IMR-90 (cell line): ENCODE measurements around the gene SLC26A6. TPM values are rescaled to one million over a fixed set of nuclear protein-coding genes. Genes with fewer than 3 reads are reported as not detected.

Experiments used
- microRNA-seq, 2 experiments: library from miRNA; stranded (forward) in 1 of 2; unstranded in 1 of 2; fragments of 10-50 nt in 1 of 2; fragments of <30 nt in 1 of 2; gene quantifications in 1 of 2; microRNA quantifications in 1 of 2; one replicate each; pipeline versions ENCODE3 to v1.1.0; 2013 to 2020; ENCODE audit not compliant: insufficient read depth in 1 of 2, insufficient read length in 1 of 2, unreplicated experiment in 1 of 2
- polyA plus RNA-seq, 3 experiments: library from polyadenylated mRNA; depleted of rRNA; stranded (reverse); fragments of >200 nt; gene quantifications; 2 replicates each; pipeline ENCODE4 v1.2.3, GENCODE V29; 2012; ENCODE audit warnings: low replicate concordance in 1 of 3
- small RNA-seq, 5 experiments: library from RNA; depleted of rRNA; stranded (forward); fragments of <200 nt; gene quantifications; one replicate each; pipeline ENCODE3, GENCODE V24; 2012
- total RNA-seq: library from RNA; depleted of rRNA; stranded (reverse); fragments of >200 nt; gene quantifications from 2 replicates; pipeline ENCODE4 v1.2.3, GENCODE V29; 2012; rRNA removed

Gene SLC26A6
- total and polyA plus RNA-seq, 2 of the 4 experiments (the other 2 are of a cell fraction) = 11.8 to 34.3 TPM

Small RNA genes within 50 kb of the gene (microRNA-seq; reads per million reads assigned to microRNA genes)
- gene AC141002.1 (ENCODE audit: insufficient read depth, insufficient read length) (not detected), gene MIR4793 (ENCODE audit: unreplicated experiment) (not detected), gene MIR711 (ENCODE audit: unreplicated experiment) (not detected)

Small RNA genes within 50 kb of the gene (small RNA-seq; reads per million reads assigned to genes)
- gene AC141002.1 = 0 reads per million in 5 experiments

Other genes with a start within 250 kb of the SLC26A6 start
- gene PLXNB1, start 205.4 kb downstream of the SLC26A6 start, total RNA-seq = 5.2 and 9.2 TPM in 2 replicates
- 25.3 and 27.0 TPM in 2 replicates for gene PLXNB1, start 205.4 kb downstream of the SLC26A6 start, polyA plus RNA-seq (2012; rRNA removed)
- 15.3 and 16.1 TPM in 2 replicates for gene CCDC51, start 195.3 kb downstream of the SLC26A6 start, total RNA-seq
- gene CCDC51, start 195.3 kb downstream of the SLC26A6 start, polyA plus RNA-seq (2012; rRNA removed) = 11.0 TPM in 2 replicates
- gene TMA7, start 195.2 kb downstream of the SLC26A6 start, total RNA-seq = 81.9 and 131 TPM in 2 replicates
- 220 and 240 TPM in 2 replicates for gene TMA7, start 195.2 kb downstream of the SLC26A6 start, polyA plus RNA-seq (2012; rRNA removed)
- gene ATRIP, start 188.7 kb downstream of the SLC26A6 start, total RNA-seq = 7.2 and 10.8 TPM in 2 replicates
- 6.8 and 7.2 TPM in 2 replicates for gene ATRIP, start 188.7 kb downstream of the SLC26A6 start, polyA plus RNA-seq (2012; rRNA removed)
- gene SHISA5, start 131.3 kb downstream of the SLC26A6 start, total RNA-seq = 82.3 and 88.6 TPM in 2 replicates
- gene SHISA5, start 131.3 kb downstream of the SLC26A6 start, polyA plus RNA-seq (2012; rRNA removed) = 162 and 181 TPM in 2 replicates
- 16.1 and 17.0 TPM in 2 replicates for gene PFKFB4, start 78.7 kb downstream of the SLC26A6 start, total RNA-seq
- gene PFKFB4, start 78.7 kb downstream of the SLC26A6 start, polyA plus RNA-seq (2012; rRNA removed) = 14.8 and 16.9 TPM in 2 replicates
- 0.54 and 0.56 TPM in 2 replicates for gene UCN2, start 71.7 kb downstream of the SLC26A6 start, total RNA-seq
- gene UCN2, start 71.7 kb downstream of the SLC26A6 start, polyA plus RNA-seq (2012; rRNA removed) = 2.3 and 2.7 TPM in 2 replicates
- 3.1 and 4.1 TPM in 2 replicates for gene COL7A1, start 40.1 kb downstream of the SLC26A6 start, total RNA-seq
- 20.3 and 23.2 TPM in 2 replicates for gene COL7A1, start 40.1 kb downstream of the SLC26A6 start, polyA plus RNA-seq (2012; rRNA removed)
- gene UQCRC1, start 25.8 kb downstream of the SLC26A6 start, total RNA-seq = 952 and 1,365 TPM in 2 replicates
- 410 and 474 TPM in 2 replicates for gene UQCRC1, start 25.8 kb downstream of the SLC26A6 start, polyA plus RNA-seq (2012; rRNA removed)
- gene TMEM89, start 13.7 kb downstream of the SLC26A6 start, total RNA-seq = not detected in 2 replicates
- 0.15 TPM in 1 of 2 replicates, not detected in the other for gene TMEM89, start 13.7 kb downstream of the SLC26A6 start, polyA plus RNA-seq (2012; rRNA removed)
- gene CELSR3, start 27.4 kb upstream of the SLC26A6 start, total RNA-seq = 0.18 and 0.28 TPM in 2 replicates
- 0.59 and 0.63 TPM in 2 replicates for gene CELSR3, start 27.4 kb upstream of the SLC26A6 start, polyA plus RNA-seq (2012; rRNA removed)
- gene NCKIPSD, start 50.5 kb upstream of the SLC26A6 start, total RNA-seq = 21.0 and 21.9 TPM in 2 replicates
- gene NCKIPSD, start 50.5 kb upstream of the SLC26A6 start, polyA plus RNA-seq (2012; rRNA removed) = 38.3 and 42.3 TPM in 2 replicates
- gene IP6K2, start 81.8 kb upstream of the SLC26A6 start, total RNA-seq = 73.7 and 76.9 TPM in 2 replicates
- gene IP6K2, start 81.8 kb upstream of the SLC26A6 start, polyA plus RNA-seq (2012; rRNA removed) = 155 and 169 TPM in 2 replicates
- gene PRKAR2A, start 212.4 kb upstream of the SLC26A6 start, total RNA-seq = 48.2 and 53.0 TPM in 2 replicates
- gene PRKAR2A, start 212.4 kb upstream of the SLC26A6 start, polyA plus RNA-seq (2012; rRNA removed) = 10.2 and 11.3 TPM in 2 replicates